AG04449 (cell line): ENCODE data around the gene ANKRD33.

Source experiments
- CTCF ChIA-PET: fragments of 350-600 bp; formaldehyde crosslinking; extraction: SDS; loops from one replicate; lab custom pipeline; 2021; ENCODE audit warnings: antibody characterized with exemption; lab: Yijun Ruan, JAX
- POLR2A ChIA-PET: fragments of 400-600, 350-600 bp; formaldehyde crosslinking; extraction: SDS; loops from one replicate; lab custom pipeline; 2020; ENCODE audit warnings: antibody characterized with exemption, inconsistent platforms; lab: Yijun Ruan, JAX
- DNase-seq: peaks from one replicate; pipeline ENCODE4 v3.0.0-alpha.2; 2010; ENCODE audit warnings: low read depth, low spot score
- H3K4me3 ChIP-seq: 2 replicates; pipeline ENCODE4 v1.5.1; 2011; ENCODE audit warnings: low read depth, mild to moderate bottlenecking, control low read depth, low read length
- CTCF ChIP-seq: IDR thresholded peaks from one replicate; pipeline ENCODE4 v1.5.1; 2011; ENCODE audit warnings: mild to moderate bottlenecking, moderate library complexity, low read length, control low read depth, inconsistent platforms; ENCODE audit not compliant: insufficient read depth; ENCODE audit errors: missing control alignments

The ANKRD33 gene

DNA sequence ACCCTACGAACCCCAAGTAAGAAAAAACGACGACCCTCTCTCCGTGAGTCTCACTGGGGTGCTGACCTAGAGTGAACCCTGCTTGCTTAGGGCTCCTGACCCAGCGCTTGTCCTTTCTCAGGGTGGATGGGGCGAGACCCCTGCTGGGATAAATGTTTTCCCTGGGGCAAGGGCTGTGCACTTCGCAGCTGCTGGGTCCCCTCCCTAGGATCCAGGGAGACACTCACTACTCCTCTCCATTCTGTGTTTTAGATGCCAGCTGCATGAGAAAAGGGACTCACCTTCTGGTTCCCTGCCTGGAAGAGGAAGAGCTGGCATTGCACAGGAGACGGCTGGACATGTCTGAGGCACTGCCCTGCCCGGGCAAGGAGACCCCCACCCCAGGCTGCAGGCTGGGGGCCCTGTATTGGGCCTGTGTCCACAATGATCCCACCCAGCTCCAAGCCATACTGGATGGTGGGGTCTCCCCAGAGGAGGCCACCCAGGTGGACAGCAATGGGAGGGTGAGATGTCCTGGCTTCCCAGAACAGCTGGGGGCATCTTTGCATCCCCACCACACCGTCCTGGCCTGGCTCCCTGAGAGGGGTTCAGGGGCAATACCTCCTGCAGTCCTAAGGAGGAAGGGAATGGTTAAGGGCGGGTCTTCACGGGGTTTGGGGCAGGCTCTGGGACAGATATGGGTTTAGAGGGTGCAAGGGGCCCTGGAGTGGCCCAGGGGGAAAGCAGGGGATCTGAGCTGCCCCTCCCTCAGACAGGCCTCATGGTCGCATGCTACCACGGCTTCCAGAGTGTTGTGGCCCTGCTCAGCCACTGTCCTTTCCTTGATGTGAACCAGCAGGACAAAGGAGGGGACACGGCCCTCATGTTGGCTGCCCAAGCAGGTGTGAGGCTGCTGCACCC is 663 bp downstream of the ANKRD33 start:
- ChIA-PET CTCF (interaction anchor here (0.8 to 32.5 kb wide), 10 partner anchors 10 to 468 kb away, joined by 3 to 621 read pairs (median 13); partner anchors contain the start of gene ACVRL1), POLR2A (no interaction called here)
- no peak for TF ChIP-seq CTCF
- no peak for DNase-seq
- no peak overlapping the region for H3K4me3 ChIP-seq

DNA sequence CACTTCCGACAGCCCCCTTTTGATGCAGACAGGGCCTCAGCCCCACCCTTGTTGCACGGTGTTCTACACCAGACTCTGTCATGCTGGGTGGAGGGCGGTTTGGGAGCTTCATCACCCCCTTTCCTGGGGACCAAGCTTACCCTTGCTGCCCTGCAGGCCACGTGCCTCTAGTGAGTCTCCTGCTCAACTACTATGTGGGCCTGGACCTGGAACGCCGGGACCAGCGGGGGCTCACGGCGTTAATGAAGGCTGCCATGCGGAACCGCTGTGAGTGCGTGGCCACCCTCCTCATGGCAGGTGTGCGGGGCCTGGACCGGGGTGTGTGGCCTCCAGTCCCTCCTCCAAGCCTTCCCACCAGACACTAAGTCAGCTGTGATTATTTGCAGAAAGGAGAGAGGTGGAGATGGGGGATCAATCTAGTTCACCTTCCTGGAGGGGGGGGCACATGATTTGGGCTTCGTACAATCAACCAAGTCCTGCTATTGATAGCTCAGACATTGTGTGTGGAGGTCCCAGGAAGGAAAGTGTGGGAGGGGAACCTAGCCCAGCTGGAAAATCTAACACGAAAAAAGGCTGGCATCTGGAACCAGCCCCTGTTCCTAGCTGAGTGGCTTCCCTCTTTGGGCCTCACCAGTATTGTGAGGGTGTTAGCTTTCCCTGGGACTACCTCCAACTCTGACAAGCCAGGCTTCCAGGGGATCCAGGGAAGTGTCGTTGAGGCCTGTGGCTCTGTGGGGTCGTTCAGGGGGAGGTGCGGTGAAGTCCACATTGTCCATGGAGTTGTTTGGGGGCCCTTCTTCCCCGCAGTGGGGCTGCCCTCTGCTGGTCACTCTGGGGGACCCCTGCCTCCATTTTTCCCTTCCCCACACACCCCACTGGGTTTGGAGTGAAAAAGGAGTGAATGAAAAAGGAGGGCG is 1.6 kb downstream of the ANKRD33 start:
- CTCF ChIA-PET: interaction anchor here (0.7 to 32.5 kb wide), 9 partner anchors 9 to 468 kb away, joined by 3 to 621 read pairs (median 19); partner anchors contain the start of gene ACVRL1
- H3K4me3 ChIP-seq: no peak overlapping the region
- DNase-seq: no peak
- TF ChIP-seq CTCF: peak; percentile 12
- POLR2A ChIA-PET: interaction anchor here (0.6 kb wide), 1 partner anchor 131 kb away, joined by 3 read pairs; no protein-coding TSS in a partner anchor

DNA sequence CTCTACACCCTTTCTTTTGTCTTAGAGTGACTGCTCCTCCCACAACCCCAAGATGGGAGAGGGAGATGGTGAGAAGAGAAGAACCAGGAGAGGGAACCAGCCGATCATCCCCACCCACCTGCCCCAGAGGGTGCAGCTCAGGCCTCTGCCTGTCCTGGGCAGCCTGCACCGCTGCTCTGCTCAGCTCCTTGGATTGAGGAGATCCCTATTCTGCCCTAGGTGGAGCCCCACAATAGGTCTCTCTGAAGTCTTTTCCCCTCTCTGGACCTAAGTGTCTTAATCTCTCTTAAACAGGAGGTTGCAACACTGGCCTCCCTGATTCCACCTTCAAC is 2.2 kb downstream of the ANKRD33 start:
- ChIA-PET POLR2A (interaction anchor here (0.6 kb wide), 1 partner anchor 131 kb away, joined by 3 read pairs; no protein-coding TSS in a partner anchor), CTCF (interaction anchor here (1.2 to 32.5 kb wide), 10 partner anchors 8 to 469 kb away, joined by 3 to 621 read pairs (median 14); partner anchors contain the start of gene ACVRL1)
- DNase-seq: no peak
- no peak for TF ChIP-seq CTCF
- H3K4me3 ChIP-seq: no peak overlapping the region

DNA sequence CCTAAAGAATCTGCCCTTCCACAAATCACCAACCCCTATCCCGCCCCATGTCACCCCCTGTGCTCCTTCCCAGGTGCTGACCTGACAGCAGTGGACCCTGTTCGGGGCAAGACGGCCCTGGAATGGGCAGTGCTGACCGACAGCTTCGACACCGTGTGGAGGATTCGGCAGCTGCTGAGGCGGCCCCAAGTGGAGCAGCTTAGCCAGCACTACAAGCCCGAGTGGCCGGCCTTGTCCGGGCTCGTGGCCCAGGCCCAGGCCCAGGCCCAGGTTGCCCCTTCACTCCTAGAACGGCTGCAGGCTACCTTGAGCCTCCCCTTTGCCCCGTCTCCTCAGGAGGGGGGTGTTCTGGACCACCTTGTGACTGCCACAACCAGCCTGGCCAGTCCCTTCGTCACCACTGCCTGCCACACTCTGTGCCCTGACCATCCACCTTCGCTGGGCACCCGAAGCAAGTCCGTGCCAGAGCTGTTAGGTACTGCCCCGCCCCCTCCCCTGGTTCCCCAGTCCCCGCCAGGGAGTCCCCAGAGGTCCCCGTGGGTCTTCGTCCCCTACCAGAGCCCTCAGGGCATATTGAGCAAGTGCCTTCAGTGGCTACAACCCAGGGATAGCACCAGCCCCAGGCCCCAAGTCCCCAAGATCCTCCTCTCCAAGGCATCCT is 2.7 kb downstream of the ANKRD33 start:
- no peak overlapping the region for H3K4me3 ChIP-seq
- no peak for DNase-seq
- TF ChIP-seq CTCF: no peak
- CTCF ChIA-PET: interaction anchor here (0.9 to 32.5 kb wide), 10 partner anchors 9 to 469 kb away, joined by 3 to 621 read pairs (median 14); partner anchors contain the start of gene ACVRL1
- POLR2A ChIA-PET: no interaction called here

DNA sequence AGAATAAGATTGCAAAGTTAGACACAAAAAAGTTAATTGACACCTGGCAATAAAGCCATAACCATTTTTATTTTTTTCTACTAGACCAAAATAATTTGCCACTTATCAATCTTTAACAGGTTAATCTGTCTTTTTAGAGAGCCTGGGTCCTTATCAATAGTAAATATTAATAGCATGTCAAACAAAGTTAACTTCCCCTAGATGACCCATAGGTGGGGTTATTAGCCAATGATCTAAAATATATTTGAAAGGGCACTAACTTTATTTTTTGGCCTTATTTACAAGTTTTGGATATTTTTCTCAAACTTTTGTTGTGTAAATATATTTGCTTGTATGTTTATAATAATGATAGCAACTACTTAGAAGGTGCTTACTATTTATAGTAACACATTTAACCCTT is 3.9 kb downstream of the ANKRD33 start:
- CTCF ChIA-PET: interaction anchor here (1.0 to 32.5 kb wide), 10 partner anchors 8 to 132 kb away, joined by 3 to 621 read pairs (median 19); partner anchors contain the start of gene ACVRL1
- peak; percentile 16 for TF ChIP-seq CTCF
- no peak for DNase-seq
- POLR2A ChIA-PET: no interaction called here
- H3K4me3 ChIP-seq: no peak overlapping the region
